Activated naive CD4-positive, alpha-beta T cell treated with anti-CD3 and anti-CD28 coated beads, Interleukin-2, amount 10 ng/mL, durations not matched to agents 7 days and 5 days (primary cell): ENCODE data around the gene POLR3E.

ENCODE experiments used
- CTCF ChIA-PET: fragments of 350-600 bp; sonication (Branson Sonifier 250); formaldehyde crosslinking; loops from one replicate; lab custom pipeline; 2021; ENCODE audit warnings: antibody characterized with exemption; lab: Charles Lee
- DNase-seq: peaks from one replicate; pipeline ENCODE4 v3.0.0-alpha.2; 2020
- H3K27ac Mint-ChIP-seq: one replicate; pipeline ENCODE4 v1.8.0; 2021; ENCODE audit warnings: mild to moderate bottlenecking, moderate library complexity, mixed read lengths
- H3K27me3 Mint-ChIP-seq: one replicate; pipeline ENCODE4 v1.8.0; 2021; ENCODE audit warnings: mild to moderate bottlenecking, mixed read lengths
- H3K36me3 Mint-ChIP-seq: one replicate; pipeline ENCODE4 v1.8.0; 2021; ENCODE audit warnings: mixed read lengths
- H3K4me1 Mint-ChIP-seq: one replicate; pipeline ENCODE4 v1.8.0; 2021; ENCODE audit warnings: mixed read lengths
- H3K4me3 Mint-ChIP-seq: one replicate; pipeline ENCODE4 v1.8.0; 2021; ENCODE audit warnings: mild to moderate bottlenecking, moderate library complexity, mixed read lengths
- H3K9me3 Mint-ChIP-seq: one replicate; pipeline ENCODE4 v1.8.0; 2021; ENCODE audit warnings: mixed read lengths

Gene POLR3E

GRCh38 chr16:22315979-22316378 lies 18.8 kb downstream of the POLR3E start:
- H3K4me3 Mint-ChIP-seq = no peak overlapping the region
- H3K4me1 Mint-ChIP-seq = no peaks in the 10 kb centered on the region
- H3K27me3 Mint-ChIP-seq = no peaks in the 10 kb centered on the region
- CTCF ChIA-PET = no interaction called here
- no peak for DNase-seq
- H3K36me3 Mint-ChIP-seq = peaks cover 39% of the 10 kb centered on the region
- no peaks in the 10 kb centered on the region for H3K9me3 Mint-ChIP-seq
- H3K27ac Mint-ChIP-seq = no peak overlapping the region

GRCh38 chr16:22316411-22316811 lies 19.2 kb downstream of the POLR3E start:
- no peaks in the 10 kb centered on the region for H3K9me3 Mint-ChIP-seq
- H3K27me3 Mint-ChIP-seq = no peaks in the 10 kb centered on the region
- H3K4me1 Mint-ChIP-seq = peaks cover 4% of the 10 kb centered on the region
- no peak overlapping the region for H3K27ac Mint-ChIP-seq
- CTCF ChIA-PET = no interaction called here
- H3K36me3 Mint-ChIP-seq = peaks cover 44% of the 10 kb centered on the region
- DNase-seq = peak; percentile 15
- H3K4me3 Mint-ChIP-seq = no peak overlapping the region

- DNase-seq = peak; percentile 15
- peaks cover 39% of the 10 kb centered on the region for H3K36me3 Mint-ChIP-seq
- H3K27ac Mint-ChIP-seq = peak overlapping the region; percentile 50
Measured at GRCh38 chr16:22317001-22317530, 19.9 kb downstream of the POLR3E start.

GRCh38 chr16:22317625-22318024 lies 20.4 kb downstream of the POLR3E start:
- peaks cover 4% of the 10 kb centered on the region for H3K4me1 Mint-ChIP-seq
- DNase-seq = peak; percentile 3
- H3K4me3 Mint-ChIP-seq = no peak overlapping the region
- no peaks in the 10 kb centered on the region for H3K9me3 Mint-ChIP-seq
- H3K27me3 Mint-ChIP-seq = no peaks in the 10 kb centered on the region
- CTCF ChIA-PET = interaction anchor here (1.2 to 2.1 kb wide), 3 partner anchors 8 to 1128 kb away, joined by 3 to 11 read pairs (median 4); no protein-coding TSS in a partner anchor
- H3K36me3 Mint-ChIP-seq = peaks cover 42% of the 10 kb centered on the region
- peak overlapping the region; percentile 50 for H3K27ac Mint-ChIP-seq

More at GRCh38 chr16:22317001-22317530, 19.9 kb downstream of the POLR3E start:
- Mint-ChIP-seq H3K4me3 (no peak overlapping the region), H3K27me3 (no peaks in the 10 kb centered on the region), H3K9me3 (no peaks in the 10 kb centered on the region), H3K4me1 (peaks cover 4% of the 10 kb centered on the region)
- CTCF ChIA-PET = no interaction called here

- H3K36me3 Mint-ChIP-seq = peaks cover 37% of the 10 kb centered on the region
- H3K9me3 Mint-ChIP-seq = no peaks in the 10 kb centered on the region
- H3K27ac Mint-ChIP-seq = peak overlapping the region; percentile 46
- H3K4me3 Mint-ChIP-seq = no peak overlapping the region
- peaks cover 4% of the 10 kb centered on the region for H3K4me1 Mint-ChIP-seq
- CTCF ChIA-PET = interaction anchor here (0.7 to 2.3 kb wide), 13 partner anchors 9 to 1162 kb away, joined by 3 to 11 read pairs (median 3); no protein-coding TSS in a partner anchor
- DNase-seq = peak; percentile 76
- H3K27me3 Mint-ChIP-seq = no peaks in the 10 kb centered on the region
Measured at GRCh38 chr16:22318690-22319358, 21.6 kb downstream of the POLR3E start.

GRCh38 chr16:22320572-22321339 lies 23.5 kb downstream of the POLR3E start:
- Mint-ChIP-seq H3K9me3 (no peaks in the 10 kb centered on the region), H3K36me3 (peaks cover 33% of the 10 kb centered on the region), H3K4me1 (peaks cover 4% of the 10 kb centered on the region), H3K27me3 (no peaks in the 10 kb centered on the region), H3K27ac (no peak overlapping the region), H3K4me3 (no peak overlapping the region)
- CTCF ChIA-PET = interaction anchor here (0.5 to 2.3 kb wide), 14 partner anchors 9 to 1181 kb away, joined by 3 to 7 read pairs (median 4); no protein-coding TSS in a partner anchor
- DNase-seq = peak; percentile 7

GRCh38 chr16:22321340-22322001 lies 24.3 kb downstream of the POLR3E start:
- peak; percentile 82 for DNase-seq
- Mint-ChIP-seq H3K4me3 (no peak overlapping the region), H3K36me3 (peaks cover 30% of the 10 kb centered on the region), H3K27me3 (no peaks in the 10 kb centered on the region), H3K9me3 (no peaks in the 10 kb centered on the region), H3K27ac (peak overlapping the region; percentile 31), H3K4me1 (peaks cover 4% of the 10 kb centered on the region)
- CTCF ChIA-PET = interaction anchor here (0.5 to 2.3 kb wide), 12 partner anchors 8 to 1182 kb away, joined by 3 to 7 read pairs (median 4); no protein-coding TSS in a partner anchor

GRCh38 chr16:22322021-22322471 lies 24.8 kb downstream of the POLR3E start:
- CTCF ChIA-PET = interaction anchor here (1.4 to 1.6 kb wide), 2 partner anchors 51 to 1163 kb away, joined by 3 to 5 read pairs; no protein-coding TSS in a partner anchor
- Mint-ChIP-seq H3K36me3 (peaks cover 32% of the 10 kb centered on the region), H3K27me3 (no peaks in the 10 kb centered on the region), H3K27ac (peak overlapping the region; percentile 69), H3K4me3 (no peak overlapping the region), H3K9me3 (no peaks in the 10 kb centered on the region), H3K4me1 (peaks cover 4% of the 10 kb centered on the region)
- no peak for DNase-seq

GRCh38 chr16:22322741-22323140 lies 25.5 kb downstream of the POLR3E start:
- peak overlapping the region; percentile 69 for H3K27ac Mint-ChIP-seq
- H3K9me3 Mint-ChIP-seq = no peaks in the 10 kb centered on the region
- peaks cover 4% of the 10 kb centered on the region for H3K4me1 Mint-ChIP-seq
- no peak for DNase-seq
- H3K27me3 Mint-ChIP-seq = no peaks in the 10 kb centered on the region
- peaks cover 31% of the 10 kb centered on the region for H3K36me3 Mint-ChIP-seq
- CTCF ChIA-PET = interaction anchor here (0.6 to 1.0 kb wide), 2 partner anchors 25 to 1021 kb away, joined by 3 read pairs; no protein-coding TSS in a partner anchor
- no peak overlapping the region for H3K4me3 Mint-ChIP-seq

GRCh38 chr16:22323173-22323958 lies 26.2 kb downstream of the POLR3E start:
- DNase-seq = no peak
- peaks cover 35% of the 10 kb centered on the region for H3K36me3 Mint-ChIP-seq
- CTCF ChIA-PET = interaction anchor here (0.5 to 1.0 kb wide), 3 partner anchors 26 to 1021 kb away, joined by 3 read pairs; no protein-coding TSS in a partner anchor
- H3K4me3 Mint-ChIP-seq = no peak overlapping the region
- H3K4me1 Mint-ChIP-seq = peaks cover 4% of the 10 kb centered on the region
- no peaks in the 10 kb centered on the region for H3K9me3 Mint-ChIP-seq
- H3K27me3 Mint-ChIP-seq = no peaks in the 10 kb centered on the region
- peak overlapping the region; percentile 64 for H3K27ac Mint-ChIP-seq

- Mint-ChIP-seq H3K27me3 (no peaks in the 10 kb centered on the region), H3K36me3 (peaks cover 35% of the 10 kb centered on the region), H3K4me3 (no peak overlapping the region), H3K27ac (peak overlapping the region; percentile 70), H3K9me3 (no peaks in the 10 kb centered on the region), H3K4me1 (peaks cover 4% of the 10 kb centered on the region)
- no peak for DNase-seq
- CTCF ChIA-PET = interaction anchor here (0.5 kb wide), 1 partner anchor 41 kb away, joined by 3 read pairs; no protein-coding TSS in a partner anchor
Measured at GRCh38 chr16:22323959-22324786, 27.0 kb downstream of the POLR3E start.
